GM19395 (cell line): ENCODE results near the gene ZFP69B.
"Not testable (repeated sequence)": the region's sequence is repeated elsewhere in the genome, so short reads cannot be mapped to it uniquely, and the experiment has no call there.

Experiments
- ATAC-seq: cut with Tn5 transposase; IDR thresholded peaks from one replicate; pipeline ENCODE4 v1.9.1; 2021; ENCODE audit warnings: mild to moderate bottlenecking, moderate library complexity; ENCODE audit not compliant: unreplicated experiment

Gene ZFP69B

GRCh38 chr1:40435471-40435870 is 14.8 kb upstream of the ZFP69B start:
- ATAC-seq = no peak

- no peak for ATAC-seq
Observed at GRCh38 chr1:40435876-40436275, 14.4 kb upstream of the ZFP69B start.

GRCh38 chr1:40438391-40439015 is 11.8 kb upstream of the ZFP69B start:
- ATAC-seq = no peak

GRCh38 chr1:40439247-40439646 is 11.0 kb upstream of the ZFP69B start:
- no peak for ATAC-seq

- ATAC-seq = peak; percentile 37
Observed at GRCh38 chr1:40450495-40451237, 390 bp downstream of the ZFP69B start.

GRCh38 chr1:40451238-40451585 is 936 bp downstream of the ZFP69B start:
- ATAC-seq = no peak

- ATAC-seq = no peak
Observed at GRCh38 chr1:40454873-40455272, 4.6 kb downstream of the ZFP69B start.

GRCh38 chr1:40462956-40463590 is 12.8 kb downstream of the ZFP69B start:
- ATAC-seq = no peak

GRCh38 chr1:40469327-40469726 is 19.1 kb downstream of the ZFP69B start:
- ATAC-seq = no peak

- no peak for ATAC-seq
Observed at GRCh38 chr1:40475268-40475667, 25.0 kb downstream of the ZFP69B start.

- peak; percentile 72 for ATAC-seq
Observed at GRCh38 chr1:40476924-40477677, 26.8 kb downstream of the ZFP69B start, which contains the start of gene ZFP69. ZFP69 (plus strand) TSS chr1:40477290; CDS start chr1:40479362, 2,072 bp downstream.

- ATAC-seq = peak; percentile 43
Observed at GRCh38 chr1:40477678-40478053, 27.4 kb downstream of the ZFP69B start.

- ATAC-seq = no peak
Observed at GRCh38 chr1:40478276-40478675, 28.0 kb downstream of the ZFP69B start.

GRCh38 chr1:40479156-40479555 is 28.9 kb downstream of the ZFP69B start:
- ATAC-seq = no peak

GRCh38 chr1:40495315-40495903 is 45.1 kb downstream of the ZFP69B start:
- ATAC-seq = no peak

- not testable (repeated sequence) for ATAC-seq
Observed at GRCh38 chr1:40502651-40503050, 52.4 kb downstream of the ZFP69B start.

GRCh38 chr1:40507973-40508372 is 57.7 kb downstream of the ZFP69B start:
- ATAC-seq = no peak

- peak; percentile 91 for ATAC-seq
Observed at GRCh38 chr1:40508375-40509341, 58.4 kb downstream of the ZFP69B start, which contains the start of gene EXO5. EXO5 (plus strand) TSS chr1:40508767; CDS start chr1:40514545, 5,778 bp downstream.
